Thyroid gland (tissue), 4 donors: Measurements from ENCODE around the gene MAP4K5. TPM values are rescaled to one million over a fixed set of nuclear protein-coding genes. Genes with fewer than 3 reads are reported as not detected.

Experiments used
- DNase-seq, 2 donors: peaks; one replicate each; pipeline ENCODE4 v3.0.0-alpha.2; 2019
- H3K27ac ChIP-seq, 3 donors: fragments of 200-600 bp; sonication (generic); 1 replicate in 2 of 3; 2 replicates in 1 of 3; pipeline ENCODE4 v1.5.1; 2016 to 2019; ENCODE audit warnings: mild to moderate bottlenecking in 1 of 3, moderate library complexity in 1 of 3
- H3K27me3 ChIP-seq: fragments of 200-600 bp; sonication (generic); one replicate; pipeline ENCODE4 v1.5.1; 2019
- H3K36me3 ChIP-seq, 2 donors: fragments of 200-600 bp; sonication (generic); one replicate each; pipeline ENCODE4 v1.5.1; 2016 to 2019
- H3K4me1 ChIP-seq, 2 donors: fragments of 200-600 bp; sonication (generic); one replicate each; pipeline ENCODE4 v1.5.1; 2017 to 2019
- H3K4me3 ChIP-seq, 3 donors: fragments of 200-600 bp; sonication (generic); replicated peaks in 1 of 3; 1 replicate in 2 of 3; 2 replicates in 1 of 3; pipeline ENCODE4 v1.5.1; 2016; ENCODE audit warnings: mild to moderate bottlenecking in 1 of 3
- H3K9me3 ChIP-seq: fragments of 200-600 bp; sonication (generic); one replicate; pipeline ENCODE4 v1.5.1; 2017
- CTCF ChIP-seq, 6 experiments: fragments of 200-600 bp in 3 of 6; fragments of 450-650 bp in 3 of 6; sonication (generic) in 3 of 6; IDR thresholded peaks; one replicate each; pipeline ENCODE4 v1.5.1; 2016 to 2019; ENCODE audit warnings: antibody characterized with exemption in 6 of 6, mild to moderate bottlenecking in 2 of 6, inconsistent platforms in 1 of 6, moderate library complexity in 1 of 6
- POLR2A ChIP-seq, 2 donors: fragments of 450-650 bp; IDR thresholded peaks; one replicate each; pipeline ENCODE4 v1.6.1; 2017; ENCODE audit warnings: antibody characterized with exemption in 2 of 2, mild to moderate bottlenecking in 2 of 2, moderate library complexity in 1 of 2
- WGBS, 2 donors: methylation state at CpG; one replicate each; pipeline ENCODE4 v1.1.5; 2017; 5-methylcytosine and 5-hydroxymethylcytosine counted together
- intact Hi-C: fragments of 100-400 bp; cut with DNase I; formaldehyde crosslinking; loops from one replicate; pipeline ENCODE4 v1.15.1; 2023
- total RNA-seq, 4 donors: library from RNA; depleted of rRNA; stranded (reverse); fragments of >200 nt; gene quantifications; one replicate each; pipeline ENCODE4 v1.2.3, GENCODE V29; 2016

MAP4K5 gene
- total RNA-seq, 4 donors from 2014 or later, result 139 to 259 (median 153) TPM

- Histone ChIP-seq H3K4me1 (peaks cover 0 to 17% of the 10 kb centered on the region in 2 donors), H3K27me3 (no peaks in the 10 kb centered on the region), H3K9me3 (no peaks in the 10 kb centered on the region), H3K36me3 (no peaks in the 10 kb centered on the region), H3K4me3 (no peak overlapping the region), H3K27ac (no peak overlapping the region)
- 94 to 96% methylated on average over 5 of the region's 5 CpGs for WGBS, 2 donors
- no peak for DNase-seq
- intact Hi-C loops, result no loop called here
- TF ChIP-seq POLR2A (IDR thresholded peaks at IDR 0.05), result no peak
- no peak for TF ChIP-seq CTCF (IDR thresholded peaks at IDR 0.05)
These were observed 8.9 kb downstream of the MAP4K5 start for GRCh38 chr14:50523271-50524041.

DNA sequence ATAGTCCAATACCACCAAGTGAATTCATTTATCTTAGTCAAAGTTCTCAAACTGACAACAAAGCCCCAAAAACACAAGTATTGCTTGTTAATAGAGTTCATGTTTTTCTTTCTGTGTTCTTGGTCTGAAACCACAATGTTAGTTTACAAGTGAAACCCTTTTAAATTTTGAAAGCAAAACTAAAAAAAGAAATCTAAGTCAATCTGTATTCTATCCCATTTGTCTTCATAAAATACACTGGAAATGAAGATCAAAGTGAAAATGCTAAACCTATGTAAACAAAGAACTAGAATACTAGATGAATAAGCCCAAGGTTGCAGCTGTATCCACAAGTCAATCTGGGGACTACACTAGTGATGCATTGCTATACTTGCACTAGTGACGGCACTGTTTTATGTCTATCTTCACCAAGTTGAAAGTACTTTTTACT, 10.4 kb downstream of the MAP4K5 start:
- Histone ChIP-seq H3K27me3 (no peaks in the 10 kb centered on the region), H3K9me3 (no peaks in the 10 kb centered on the region), H3K4me3 (no peak overlapping the region), H3K36me3 (no peaks in the 10 kb centered on the region), H3K27ac (peak overlapping the region in 2 of 3 donors; percentile 6), H3K4me1 (peaks cover 0 to 17% of the 10 kb centered on the region in 2 donors)
- DNase-seq, result no peak
- intact Hi-C loops, result no loop called here
- no peak for TF ChIP-seq CTCF (IDR thresholded peaks at IDR 0.05)
- no peak for TF ChIP-seq POLR2A (IDR thresholded peaks at IDR 0.05)
- WGBS, 2 donors, result 83 to 96% methylated on average over 1 of the region's 1 CpG

DNA sequence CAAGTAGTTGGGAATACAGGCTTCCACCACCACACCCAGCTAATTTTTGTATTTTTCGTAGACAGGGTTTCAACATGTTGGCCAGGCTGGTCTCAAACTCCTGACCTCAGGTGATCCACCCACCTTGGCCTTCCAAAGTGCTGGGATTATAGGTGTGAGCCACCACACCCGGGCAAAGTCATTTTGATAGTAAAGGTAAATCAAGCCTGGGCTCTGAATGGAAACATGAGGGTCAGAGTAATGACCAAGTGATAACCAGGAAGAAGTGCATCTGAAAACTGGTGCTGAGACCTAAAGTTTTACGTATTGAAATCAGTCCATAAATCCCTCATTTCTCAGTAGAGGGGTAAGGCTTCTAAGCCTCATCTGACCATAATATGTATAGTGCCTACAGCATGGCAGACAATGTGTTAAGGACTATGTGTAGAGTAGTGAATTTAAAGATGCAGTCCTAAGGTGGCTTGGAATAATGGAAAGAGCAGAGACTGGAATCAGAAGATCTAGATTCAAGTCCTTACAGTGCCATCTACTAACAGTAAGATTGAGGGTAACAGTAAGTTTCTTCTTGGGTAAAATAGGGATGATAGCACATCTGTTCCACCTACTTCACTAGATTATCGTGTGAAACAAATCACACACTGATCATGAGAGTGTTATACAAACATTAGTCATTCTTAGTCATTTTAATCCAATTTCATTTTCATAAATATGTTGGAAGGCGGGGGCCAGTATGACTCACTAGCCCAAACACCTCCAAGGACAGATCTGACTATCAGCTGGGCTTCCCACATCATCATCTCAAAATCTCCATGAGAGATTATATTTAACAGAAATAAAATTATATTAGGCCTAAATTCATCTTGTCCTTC, 11.2 kb downstream of the MAP4K5 start:
- Histone ChIP-seq H3K9me3 (no peaks in the 10 kb centered on the region), H3K4me1 (peaks cover 0 to 19% of the 10 kb centered on the region in 2 donors), H3K36me3 (no peaks in the 10 kb centered on the region), H3K27me3 (no peaks in the 10 kb centered on the region), H3K27ac (peak overlapping the region in 2 of 3 donors; percentile 6), H3K4me3 (no peak overlapping the region)
- intact Hi-C loops, result no loop called here
- 66% methylated on average over 5 of the region's 5 CpGs for WGBS, 2 donors
- DNase-seq, result no peak
- TF ChIP-seq CTCF (IDR thresholded peaks at IDR 0.05), result no peak
- TF ChIP-seq POLR2A (IDR thresholded peaks at IDR 0.05), result no peak

DNA sequence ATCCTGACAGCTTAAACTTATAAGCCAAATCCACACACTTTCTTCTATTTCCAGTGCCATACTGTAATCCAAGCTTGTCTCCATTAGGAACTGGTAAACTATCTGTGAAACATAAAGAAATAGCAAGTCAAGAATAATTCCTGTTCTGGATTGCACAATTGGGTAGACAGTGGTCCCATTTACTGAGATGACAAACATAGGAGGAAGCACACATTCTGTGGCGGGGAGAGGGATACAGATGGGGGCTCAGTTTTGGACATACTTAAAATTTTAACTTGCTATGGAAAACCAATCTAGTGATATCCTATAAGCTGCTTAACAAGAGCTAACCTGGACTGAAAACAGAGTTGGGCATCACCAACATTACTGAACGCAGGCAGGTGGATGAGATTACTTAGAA, 16.3 kb downstream of the MAP4K5 start:
- peaks cover 0 to 13% of the 10 kb centered on the region in 2 donors for H3K4me1 ChIP-seq
- intact Hi-C loops, result no loop called here
- no peaks in the 10 kb centered on the region for H3K36me3 ChIP-seq
- no peak for DNase-seq
- TF ChIP-seq POLR2A (IDR thresholded peaks at IDR 0.05) (no peak), CTCF (IDR thresholded peaks at IDR 0.05) (no peak)
- no peak overlapping the region for H3K27ac ChIP-seq
- no peaks in the 10 kb centered on the region for H3K9me3 ChIP-seq
- H3K4me3 ChIP-seq, result no peak overlapping the region
- 96 to 98% methylated on average over 2 of the region's 2 CpGs for WGBS, 2 donors
- H3K27me3 ChIP-seq, result no peaks in the 10 kb centered on the region

DNA sequence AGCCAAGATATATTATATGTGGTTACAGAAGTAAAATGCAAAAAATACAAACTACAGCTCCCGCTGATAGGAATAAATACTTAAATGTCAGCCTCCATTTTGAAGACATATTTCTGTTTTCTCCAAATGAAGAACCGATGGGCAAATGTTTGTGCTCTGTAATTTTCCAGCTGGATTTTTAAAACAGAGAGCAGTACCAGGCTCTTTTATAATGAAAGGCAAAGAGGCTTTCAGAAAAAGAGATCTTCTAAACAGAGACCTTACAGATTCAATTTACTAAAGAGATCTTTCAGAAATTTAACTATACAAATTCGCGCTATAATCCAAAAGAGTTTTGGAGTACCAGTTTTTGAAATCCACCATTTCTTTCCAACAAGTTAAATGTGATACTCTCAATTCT, 19.9 kb downstream of the MAP4K5 start:
- intact Hi-C loops, result no loop called here
- 95% methylated on average over 4 of the region's 4 CpGs for WGBS, 2 donors

More for the DNA sequence above, 19.9 kb downstream of the MAP4K5 start:
- DNase-seq, result no peak
- Histone ChIP-seq H3K4me3 (no peak overlapping the region), H3K36me3 (no peaks in the 10 kb centered on the region), H3K9me3 (no peaks in the 10 kb centered on the region), H3K27me3 (no peaks in the 10 kb centered on the region), H3K27ac (no peak overlapping the region), H3K4me1 (peaks cover 0 to 6% of the 10 kb centered on the region in 2 donors)
- TF ChIP-seq POLR2A (IDR thresholded peaks at IDR 0.05), result no peak
- TF ChIP-seq CTCF (IDR thresholded peaks at IDR 0.05), result no peak
